HL-60 (cell line): Measurements from ENCODE around the gene MACF1.

ENCODE experiments used
- DNase-seq, 2 experiments: peaks; one replicate each; pipeline ENCODE4 v3.0.0-alpha.2; 2010 to 2020; ENCODE audit warnings: low read depth in 1 of 2, low spot score in 1 of 2
- H3K27ac ChIP-seq: fragments of 250-450 bp; sonication (Bioruptor Pico); replicated peaks from 2 replicates; pipeline ENCODE4 v1.5.1; 2020; ENCODE audit warnings: mild to moderate bottlenecking, moderate library complexity
- H3K27me3 ChIP-seq: fragments of 250-450 bp; sonication (Bioruptor Pico); 2 replicates; pipeline ENCODE4 v1.5.1; 2021; ENCODE audit warnings: mild to moderate bottlenecking, moderate library complexity; ENCODE audit not compliant: insufficient read depth, poor library complexity, severe bottlenecking
- H3K4me3 ChIP-seq: replicated peaks from 2 replicates; pipeline ENCODE4 v1.5.1; 2011; ENCODE audit warnings: mild to moderate bottlenecking, control low read depth, low read length; ENCODE audit not compliant: insufficient read depth
- CTCF ChIP-seq: IDR thresholded peaks from one replicate; pipeline ENCODE4 v1.5.1; 2011; ENCODE audit warnings: low read length, control low read depth, inconsistent platforms; ENCODE audit not compliant: insufficient read depth
- GABPA ChIP-seq: IDR thresholded peaks from 2 replicates; pipeline ENCODE4 v1.6.1; 2012; ENCODE audit warnings: low read depth
- POLR2AphosphoS5 ChIP-seq: IDR thresholded peaks from 2 replicates; pipeline ENCODE4 v1.6.1; 2012; ENCODE audit warnings: low read depth
- REST ChIP-seq: IDR thresholded peaks from 2 replicates; pipeline ENCODE4 v1.6.1; 2012; ENCODE audit warnings: low read depth; ENCODE audit not compliant: insufficient replicate concordance
- SPI1 ChIP-seq: IDR thresholded peaks from 2 replicates; pipeline ENCODE4 v1.6.1; 2012; ENCODE audit warnings: low read depth, mild to moderate bottlenecking, borderline replicate concordance

The MACF1 gene

GRCh38 chr1:39238476-39238875 lies 34.0 kb downstream of the MACF1 start:
- no peak for DNase-seq
- no peak overlapping the region for H3K27ac ChIP-seq
- H3K4me3 ChIP-seq: no peak overlapping the region
- TF ChIP-seq CTCF (no peak), POLR2AphosphoS5 (no peak), SPI1 (no peak), REST (no peak), GABPA (no peak)
- H3K27me3 ChIP-seq: no peaks in the 10 kb centered on the region

GRCh38 chr1:39239968-39240367 lies 35.5 kb downstream of the MACF1 start:
- DNase-seq: no peak
- H3K4me3 ChIP-seq: no peak overlapping the region
- TF ChIP-seq POLR2AphosphoS5 (no peak), GABPA (no peak), CTCF (no peak)
- no peak overlapping the region for H3K27ac ChIP-seq
- no peaks in the 10 kb centered on the region for H3K27me3 ChIP-seq

- no peaks in the 10 kb centered on the region for H3K27me3 ChIP-seq
- no peak for TF ChIP-seq POLR2AphosphoS5
- no peak for TF ChIP-seq GABPA
- no peak for TF ChIP-seq SPI1
- TF ChIP-seq REST: no peak
- TF ChIP-seq CTCF: no peak
- no peak overlapping the region for H3K4me3 ChIP-seq
- no peak overlapping the region for H3K27ac ChIP-seq
- DNase-seq: no peak
Observed at GRCh38 chr1:39243302-39243701, 38.8 kb downstream of the MACF1 start.

GRCh38 chr1:39250460-39251240 lies 46.2 kb downstream of the MACF1 start:
- TF ChIP-seq SPI1: no peak
- no peak for TF ChIP-seq REST
- TF ChIP-seq CTCF: no peak
- no peak for TF ChIP-seq POLR2AphosphoS5
- no peak for TF ChIP-seq GABPA
- no peak for DNase-seq
- H3K4me3 ChIP-seq: no peak overlapping the region
- H3K27me3 ChIP-seq: no peaks in the 10 kb centered on the region
- H3K27ac ChIP-seq: no peak overlapping the region
